Measurements from ENCODE around the gene MTRF1.

The MTRF1 gene

DNA sequence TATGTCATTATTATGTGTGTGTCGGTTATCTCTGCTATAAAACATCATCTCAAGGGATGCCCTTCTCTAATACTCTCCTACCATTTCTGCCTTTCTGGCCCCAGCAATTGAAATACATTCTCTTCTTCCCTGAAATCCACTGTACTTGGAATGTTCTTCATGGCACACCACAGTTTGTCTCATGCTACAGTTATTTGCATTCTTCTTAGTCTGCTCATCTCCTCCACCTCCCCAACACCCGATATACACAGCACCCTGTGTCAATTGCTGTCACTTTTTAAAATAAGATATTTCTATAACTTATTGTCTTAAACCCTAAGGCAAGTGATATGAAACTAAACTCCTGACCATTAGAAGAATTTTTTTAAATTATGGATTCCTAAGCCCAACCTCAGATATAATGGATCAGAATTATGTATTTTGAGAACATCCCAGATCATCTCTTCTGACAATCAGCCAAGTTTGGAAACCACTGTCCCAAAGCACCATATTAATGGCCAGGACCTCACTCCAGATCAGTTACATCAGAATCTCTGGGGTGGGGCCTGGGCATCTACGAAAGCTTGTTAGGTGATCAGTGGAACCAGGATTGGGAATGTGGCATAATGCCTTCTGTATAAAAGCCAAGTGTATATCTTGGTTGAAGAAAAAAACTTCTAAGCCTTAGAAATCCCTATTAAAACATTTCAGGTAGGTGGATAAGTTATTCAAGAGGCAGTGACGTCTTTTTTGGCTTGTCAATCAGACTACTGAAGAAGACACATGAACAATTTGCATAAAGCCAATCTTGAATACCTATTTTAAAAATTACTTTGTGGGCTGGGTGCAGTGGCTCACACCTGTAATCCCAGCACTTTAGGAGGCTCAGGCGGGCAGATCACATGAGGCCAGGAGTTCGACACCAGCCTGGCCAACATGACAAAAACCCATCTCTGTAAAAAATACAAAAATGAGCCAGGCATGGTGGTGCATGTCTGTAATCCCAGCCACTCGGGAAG lies 39.0 kb downstream of the MTRF1 start:
- DNase-seq (ENCODE audit: low spot score), result no peak

GRCh38 chr13:41222259-41222852 lies 41.0 kb downstream of the MTRF1 start:
- DNase-seq (ENCODE audit: low spot score), result peak; percentile 49

GRCh38 chr13:41220401-41220800 lies 43.0 kb downstream of the MTRF1 start:
- DNase-seq (ENCODE audit: low spot score), result no peak

- no peak for DNase-seq (ENCODE audit: low spot score)
These were observed 47.2 kb downstream of the MTRF1 start for GRCh38 chr13:41216160-41216559.

DNA sequence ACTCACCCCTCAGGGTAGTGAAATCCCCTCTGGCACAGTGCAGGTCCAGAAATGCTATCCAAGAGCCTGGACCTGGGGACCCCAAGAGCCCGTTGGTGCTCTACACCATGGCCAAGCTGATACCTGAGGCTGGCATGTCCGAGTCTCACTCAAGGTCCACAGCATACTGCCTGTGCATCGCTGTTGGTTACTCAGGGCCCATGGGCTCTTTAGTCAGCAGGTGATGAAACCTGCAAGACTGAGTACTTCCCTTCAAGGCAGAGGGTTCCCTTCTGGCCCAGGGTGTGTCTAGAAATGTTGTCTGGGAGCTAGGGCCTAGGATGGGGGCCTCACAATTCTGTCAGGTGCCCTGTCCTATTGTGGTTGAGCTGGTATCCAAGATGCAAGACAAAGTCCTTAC lies 49.5 kb downstream of the MTRF1 start:
- no peak for DNase-seq (ENCODE audit: low spot score)

- no peak for DNase-seq (ENCODE audit: low spot score)
These were observed 50.1 kb downstream of the MTRF1 start for GRCh38 chr13:41213316-41213715.

- no peak for DNase-seq (ENCODE audit: low spot score)
These were observed 50.5 kb downstream of the MTRF1 start for GRCh38 chr13:41212881-41213280.

DNA sequence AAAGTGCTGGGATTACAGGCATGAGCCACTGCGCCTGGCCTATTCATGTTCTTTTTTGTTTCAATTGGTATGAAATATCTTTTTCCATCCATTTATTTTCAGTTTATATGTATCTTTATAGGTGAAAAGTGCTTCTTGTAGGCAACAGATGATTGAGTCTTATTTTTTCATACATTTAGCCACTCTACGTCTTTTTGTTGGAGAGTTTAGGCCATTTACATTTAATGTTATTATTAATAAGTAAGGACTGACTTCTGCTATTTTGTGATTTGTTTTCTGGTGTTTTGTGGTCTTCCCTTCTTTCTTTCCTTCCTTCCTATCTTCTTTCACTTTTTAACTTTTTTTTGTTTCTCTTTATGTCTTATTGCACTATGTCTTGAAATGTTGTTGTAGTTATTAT lies 52.3 kb downstream of the MTRF1 start:
- DNase-seq (ENCODE audit: low spot score), result no peak

DNA sequence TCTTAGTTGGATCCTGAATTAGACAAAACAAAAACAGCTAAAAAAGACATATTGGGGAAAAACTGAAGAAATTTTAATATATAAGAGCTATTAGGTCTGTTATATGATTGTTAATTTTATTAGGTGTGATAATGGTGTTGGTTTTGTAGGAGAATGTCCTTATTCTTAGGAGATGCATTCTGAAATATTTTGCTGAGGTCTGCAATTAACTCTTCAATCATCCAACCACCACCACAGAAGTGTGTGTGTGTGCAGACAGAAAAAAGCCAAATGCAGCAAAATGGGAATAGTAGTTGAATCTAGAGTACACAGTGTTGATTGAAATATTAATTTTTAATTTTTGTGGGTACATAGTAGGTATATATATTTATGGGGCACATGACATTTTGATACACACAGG lies 56.9 kb downstream of the MTRF1 start:
- DNase-seq (ENCODE audit: low spot score), result no peak

GRCh38 chr13:41203810-41204209 lies 59.6 kb downstream of the MTRF1 start:
- no peak for DNase-seq (ENCODE audit: low spot score)

DNA sequence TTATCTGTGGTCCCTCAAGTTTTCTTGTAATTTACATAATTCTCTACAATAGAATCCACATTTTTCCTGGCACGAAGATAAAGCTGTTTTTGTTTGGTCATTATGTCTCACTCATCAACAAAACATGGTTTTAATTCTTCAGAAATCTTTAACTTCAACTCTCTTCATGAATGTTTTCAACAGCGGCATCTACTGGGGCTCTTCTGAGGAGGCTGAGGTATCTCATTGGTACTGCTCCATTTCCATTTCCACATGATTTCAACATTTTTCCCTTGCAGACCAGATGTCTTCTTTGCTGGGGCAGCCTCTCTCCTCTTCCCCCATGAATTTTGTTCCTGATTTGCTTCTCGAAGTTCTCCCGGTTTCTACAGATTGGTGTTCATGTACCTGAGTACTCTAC lies 63.2 kb downstream of the MTRF1 start:
- DNase-seq (ENCODE audit: low spot score), result no peak

DNA sequence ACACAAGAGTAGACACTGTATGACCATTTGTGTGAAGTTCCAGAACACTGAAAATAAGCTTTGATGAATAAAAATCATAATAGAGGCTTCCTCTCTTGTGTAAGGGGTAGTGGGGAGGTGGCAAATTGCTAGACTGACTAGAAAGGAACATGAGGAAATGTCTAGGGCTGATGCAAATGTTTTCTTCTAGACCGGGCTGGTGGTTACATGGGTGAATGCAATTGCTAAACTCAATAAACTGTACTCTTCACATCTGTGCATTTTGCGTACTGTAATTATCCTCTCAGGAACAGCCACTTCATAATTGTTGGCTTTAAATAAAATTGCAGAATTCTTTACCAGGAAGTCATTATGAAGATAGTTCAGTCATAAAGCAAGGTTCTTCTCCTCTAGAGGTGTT lies 63.9 kb downstream of the MTRF1 start:
- no peak for DNase-seq (ENCODE audit: low spot score)

GRCh38 chr13:41199079-41199478 lies 64.3 kb downstream of the MTRF1 start:
- DNase-seq (ENCODE audit: low spot score), result no peak

- no peak for DNase-seq (ENCODE audit: low spot score)
These were observed 66.8 kb downstream of the MTRF1 start for GRCh38 chr13:41196620-41197019.

GRCh38 chr13:41196011-41196410 lies 67.4 kb downstream of the MTRF1 start:
- DNase-seq (ENCODE audit: low spot score), result no peak

DNA sequence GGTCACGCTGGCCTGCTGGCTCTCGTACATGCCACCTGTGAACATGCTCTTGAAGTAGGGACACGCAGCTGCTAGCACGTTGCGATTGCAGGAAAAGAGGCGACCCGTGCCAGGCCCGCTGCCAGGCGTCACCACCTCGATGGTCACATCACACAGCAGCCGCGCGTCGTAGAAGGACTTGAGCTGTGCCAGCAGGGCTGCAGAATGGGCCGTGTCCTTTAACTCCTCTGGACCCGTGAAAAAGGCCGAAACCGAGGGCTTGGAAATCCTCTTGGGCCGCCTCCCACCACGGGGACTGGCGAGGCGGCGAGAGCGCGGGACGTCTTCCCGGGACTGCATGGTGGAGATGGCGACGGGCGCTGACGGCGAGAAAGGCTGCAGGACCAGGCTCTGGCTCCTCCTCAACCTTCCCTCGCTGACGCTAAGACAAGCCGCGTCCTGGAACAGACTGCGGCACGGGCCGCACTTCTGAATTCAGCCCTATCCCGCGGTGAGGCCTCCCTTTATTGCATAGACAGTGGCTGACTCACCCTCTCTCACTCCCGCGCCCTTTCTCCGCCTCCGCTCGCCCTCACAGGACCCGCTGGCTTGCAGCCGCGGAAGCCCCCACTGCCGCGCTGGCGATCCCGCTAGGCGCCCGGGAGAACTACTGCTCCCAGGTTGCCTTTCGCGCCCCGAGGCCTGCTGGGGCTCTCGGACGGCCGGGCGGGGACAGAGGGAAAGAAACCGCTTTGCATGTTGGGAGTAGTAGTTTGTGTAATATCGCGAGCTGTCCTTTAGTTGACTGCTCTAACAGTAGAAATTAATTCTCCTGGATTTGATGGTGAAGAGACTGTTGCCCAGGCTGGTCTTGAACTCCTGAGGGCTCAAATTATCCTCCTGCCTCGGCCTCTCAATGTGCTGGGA lies 69.2 kb downstream of the MTRF1 start, which contains the start of gene KBTBD7:
Gene KBTBD7 (minus strand): TSS at position 651 of the 906 bp plus-strand sequence. CDS start 312 bp downstream, at position 339.
- peak; percentile 89 for DNase-seq (ENCODE audit: low spot score)

- no peak for DNase-seq (ENCODE audit: low spot score)
These were observed 69.9 kb downstream of the MTRF1 start for GRCh38 chr13:41193469-41193868.

- DNase-seq (ENCODE audit: low spot score), result no peak
These were observed 74.8 kb downstream of the MTRF1 start for GRCh38 chr13:41188584-41188983.

- no peak for DNase-seq (ENCODE audit: low spot score)
These were observed 76.9 kb downstream of the MTRF1 start for GRCh38 chr13:41186481-41186880.

GRCh38 chr13:41182231-41182630 lies 81.1 kb downstream of the MTRF1 start:
- DNase-seq (ENCODE audit: low spot score), result no peak

- no peak for DNase-seq (ENCODE audit: low spot score)
These were observed 83.7 kb downstream of the MTRF1 start for GRCh38 chr13:41179593-41180250.

DNA sequence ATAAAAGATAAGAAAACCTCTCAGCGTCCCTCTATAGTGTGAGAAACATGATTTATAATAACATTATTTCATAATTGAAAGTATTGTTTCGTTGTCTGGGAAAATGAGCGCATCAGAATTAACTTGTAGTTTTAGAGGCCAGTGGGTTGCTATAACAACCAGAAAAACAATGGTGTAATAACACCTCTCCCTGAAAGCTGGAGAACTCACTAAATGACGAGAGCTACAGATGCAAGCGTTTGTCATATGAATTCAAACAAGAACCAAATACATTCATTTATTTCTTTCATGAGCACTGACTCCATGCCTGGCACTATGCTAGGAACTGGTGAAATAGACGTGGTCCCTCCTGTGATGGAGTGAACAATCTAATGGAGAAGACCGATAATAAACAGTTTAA lies 85.3 kb downstream of the MTRF1 start:
- no peak for DNase-seq (ENCODE audit: low spot score)

Data from CD4-positive, alpha-beta T cell treated with Interleukin-6 at 100 ng/mL for 8 hours (primary cell).